Naive B cell (primary cell): ENCODE data around the gene PTPRE. TPM values are rescaled to one million over a fixed set of nuclear protein-coding genes. Genes with fewer than 3 reads are reported as not detected.

Experiments
- ATAC-seq, 2 donors: fragments of 150-1000 bp; cut with Tn5 transposase; 2 replicates each; pipeline ENCODE4 v1.10.0; 2021; ENCODE audit warnings: low read depth in 2 of 2, mild to moderate bottlenecking in 2 of 2, moderate library complexity in 2 of 2
- DNase-seq: peaks from one replicate; pipeline ENCODE4 v3.0.0; 2022
- H3K27ac Mint-ChIP-seq, 6 donors: one replicate each; pipeline ENCODE4 v1.8.0; 2020 to 2022; ENCODE audit warnings: mild to moderate bottlenecking in 6 of 6, mixed read lengths in 6 of 6, moderate library complexity in 5 of 6, inconsistent platforms in 2 of 6
- H3K27me3 Mint-ChIP-seq, 3 donors: one replicate each; pipeline ENCODE4 v1.8.0; 2021 to 2022; ENCODE audit warnings: mixed read lengths in 3 of 3, mild to moderate bottlenecking in 1 of 3
- H3K36me3 Mint-ChIP-seq, 2 donors: one replicate each; pipeline ENCODE4 v1.8.0; 2020 to 2022; ENCODE audit warnings: mixed read lengths in 2 of 2, inconsistent platforms in 1 of 2, mild to moderate bottlenecking in 1 of 2
- H3K4me1 Mint-ChIP-seq, 3 donors: one replicate each; pipeline ENCODE4 v1.8.0; 2020 to 2022; ENCODE audit warnings: mixed read lengths in 3 of 3, inconsistent platforms in 1 of 3, mild to moderate bottlenecking in 1 of 3, moderate library complexity in 1 of 3
- H3K4me3 Mint-ChIP-seq, 8 donors: one replicate each; pipeline ENCODE4 v1.8.0; 2020 to 2022; ENCODE audit warnings: mild to moderate bottlenecking in 8 of 8, mixed read lengths in 8 of 8, moderate library complexity in 8 of 8, inconsistent platforms in 2 of 8
- H3K9me3 Mint-ChIP-seq, 7 donors: one replicate each; pipeline ENCODE4 v1.8.0; 2020 to 2022; ENCODE audit warnings: mixed read lengths in 7 of 7, mild to moderate bottlenecking in 5 of 7, inconsistent platforms in 2 of 7, moderate library complexity in 1 of 7
- polyA plus RNA-seq, 6 donors: library from polyadenylated mRNA; unstranded; fragments of 300-500 nt; fragmentation: Illumina TruSeq; gene quantifications; one replicate each; pipeline ENCODE4 v1.2.3, GENCODE V29; 2021; ENCODE audit warnings: low read depth in 6 of 6

PTPRE gene
- polyA plus RNA-seq, 6 donors from 2014 or later: 6.0 to 15.9 (median 9.9) TPM

- Mint-ChIP-seq H3K4me3 (no peak overlapping the region), H3K9me3 (no peaks in the 10 kb centered on the region), H3K27ac (peak overlapping the region in 1 of 6 donors; percentile 59), H3K4me1 (peaks cover 23 to 45% (median 34%) of the 10 kb centered on the region in 3 donors), H3K36me3 (peaks cover 20 to 30% of the 10 kb centered on the region in 2 donors), H3K27me3 (no peaks in the 10 kb centered on the region)
- ATAC-seq (no peak), DNase-seq (no peak)
Measured at GRCh38 chr10:128053356-128053755, 146.5 kb downstream of the PTPRE start.

GRCh38 chr10:128054163-128054970, 147.5 kb downstream of the PTPRE start:
- Mint-ChIP-seq H3K27me3 (no peaks in the 10 kb centered on the region), H3K4me3 (no peak overlapping the region), H3K27ac (peak overlapping the region in 1 of 6 donors; percentile 16), H3K4me1 (peaks cover 16 to 45% (median 34%) of the 10 kb centered on the region in 3 donors), H3K36me3 (peaks cover 20 to 30% of the 10 kb centered on the region in 2 donors), H3K9me3 (no peaks in the 10 kb centered on the region)
- no peak for ATAC-seq
- no peak for DNase-seq

GRCh38 chr10:128055061-128055868, 148.4 kb downstream of the PTPRE start:
- Mint-ChIP-seq H3K36me3 (peaks cover 27 to 36% of the 10 kb centered on the region in 2 donors), H3K27me3 (no peaks in the 10 kb centered on the region), H3K27ac (peak overlapping the region in 1 of 6 donors; percentile 19), H3K9me3 (no peaks in the 10 kb centered on the region), H3K4me1 (peaks cover 13 to 44% (median 34%) of the 10 kb centered on the region in 3 donors), H3K4me3 (peak overlapping the region in 1 of 8 donors; percentile 47)
- no peak for ATAC-seq
- DNase-seq: no peak

GRCh38 chr10:128056303-128057050, 149.6 kb downstream of the PTPRE start:
- ATAC-seq (no peak), DNase-seq (no peak)
- H3K4me3 Mint-ChIP-seq: no peak overlapping the region
- no peaks in the 10 kb centered on the region for H3K27me3 Mint-ChIP-seq
- H3K9me3 Mint-ChIP-seq: no peaks in the 10 kb centered on the region
- H3K27ac Mint-ChIP-seq: peak overlapping the region in 1 of 6 donors; percentile 33
- peaks cover 11 to 38% (median 35%) of the 10 kb centered on the region in 3 donors for H3K4me1 Mint-ChIP-seq
- peaks cover 30 to 34% of the 10 kb centered on the region in 2 donors for H3K36me3 Mint-ChIP-seq

GRCh38 chr10:128058106-128058749, 151.3 kb downstream of the PTPRE start:
- ATAC-seq (no peak), DNase-seq (no peak)
- peaks cover 25 to 51% (median 49%) of the 10 kb centered on the region in 3 donors for H3K4me1 Mint-ChIP-seq
- H3K27me3 Mint-ChIP-seq: no peaks in the 10 kb centered on the region
- no peaks in the 10 kb centered on the region for H3K9me3 Mint-ChIP-seq
- H3K36me3 Mint-ChIP-seq: peaks cover 21 to 34% of the 10 kb centered on the region in 2 donors
- H3K4me3 Mint-ChIP-seq: no peak overlapping the region
- peak overlapping the region in 2 of 6 donors; percentile 47 to 95 for H3K27ac Mint-ChIP-seq

GRCh38 chr10:128058750-128059134, 151.8 kb downstream of the PTPRE start:
- Mint-ChIP-seq H3K36me3 (peaks cover 21 to 34% of the 10 kb centered on the region in 2 donors), H3K4me1 (peaks cover 30 to 56% (median 54%) of the 10 kb centered on the region in 3 donors), H3K27me3 (no peaks in the 10 kb centered on the region), H3K27ac (peak overlapping the region in 3 of 6 donors; percentile 33 to 53 (median 47)), H3K4me3 (no peak overlapping the region), H3K9me3 (no peaks in the 10 kb centered on the region)
- no peak for DNase-seq
- no peak for ATAC-seq

- Mint-ChIP-seq H3K4me1 (peaks cover 35 to 63% (median 61%) of the 10 kb centered on the region in 3 donors), H3K4me3 (no peak overlapping the region), H3K36me3 (peaks cover 21 to 34% of the 10 kb centered on the region in 2 donors), H3K9me3 (no peaks in the 10 kb centered on the region), H3K27ac (peak overlapping the region in 5 of 6 donors; percentile 24 to 85 (median 46)), H3K27me3 (no peaks in the 10 kb centered on the region)
- ATAC-seq (no peak), DNase-seq (no peak)
Measured at GRCh38 chr10:128059266-128059981, 152.5 kb downstream of the PTPRE start.

GRCh38 chr10:128059982-128060293, 153.0 kb downstream of the PTPRE start:
- Mint-ChIP-seq H3K4me1 (peaks cover 40 to 68% (median 66%) of the 10 kb centered on the region in 3 donors), H3K27ac (peak overlapping the region in 4 of 6 donors; percentile 24 to 58 (median 32)), H3K36me3 (peaks cover 21 to 33% of the 10 kb centered on the region in 2 donors), H3K9me3 (no peaks in the 10 kb centered on the region), H3K27me3 (no peaks in the 10 kb centered on the region), H3K4me3 (peak overlapping the region in 1 of 8 donors; percentile 30)
- ATAC-seq: no peak
- DNase-seq: no peak

GRCh38 chr10:128060341-128061250, 153.7 kb downstream of the PTPRE start:
- H3K9me3 Mint-ChIP-seq: no peaks in the 10 kb centered on the region
- DNase-seq (no peak), ATAC-seq (no peak)
- peaks cover 46 to 75% (median 73%) of the 10 kb centered on the region in 3 donors for H3K4me1 Mint-ChIP-seq
- peaks cover 21 to 26% of the 10 kb centered on the region in 2 donors for H3K36me3 Mint-ChIP-seq
- peak overlapping the region in 2 of 8 donors; percentile 30 to 34 for H3K4me3 Mint-ChIP-seq
- H3K27me3 Mint-ChIP-seq: no peaks in the 10 kb centered on the region
- H3K27ac Mint-ChIP-seq: peak overlapping the region in 5 of 6 donors; percentile 13 to 60 (median 58)

GRCh38 chr10:128061306-128062300, 154.7 kb downstream of the PTPRE start:
- no peak for DNase-seq
- peaks cover 53 to 85% (median 83%) of the 10 kb centered on the region in 3 donors for H3K4me1 Mint-ChIP-seq
- peaks cover 15 to 21% of the 10 kb centered on the region in 2 donors for H3K36me3 Mint-ChIP-seq
- H3K27me3 Mint-ChIP-seq: no peaks in the 10 kb centered on the region
- H3K4me3 Mint-ChIP-seq: peak overlapping the region; percentile 72 to 93 (median 82)
- no peaks in the 10 kb centered on the region for H3K9me3 Mint-ChIP-seq
- peak overlapping the region; percentile 77 to 98 (median 96) for H3K27ac Mint-ChIP-seq
- no peak for ATAC-seq
